Hair follicular keratinocyte (primary cell): ENCODE data around the gene ENKUR. TPM values are rescaled to one million over a fixed set of nuclear protein-coding genes. Genes with fewer than 3 reads are reported as not detected.

Source experiments
- total RNA-seq: library from RNA; depleted of rRNA; stranded (reverse); fragments of >200 nt; gene quantifications from 2 replicates; pipeline ENCODE4 v1.2.3, GENCODE V29; 2015

ENKUR gene, protein sequence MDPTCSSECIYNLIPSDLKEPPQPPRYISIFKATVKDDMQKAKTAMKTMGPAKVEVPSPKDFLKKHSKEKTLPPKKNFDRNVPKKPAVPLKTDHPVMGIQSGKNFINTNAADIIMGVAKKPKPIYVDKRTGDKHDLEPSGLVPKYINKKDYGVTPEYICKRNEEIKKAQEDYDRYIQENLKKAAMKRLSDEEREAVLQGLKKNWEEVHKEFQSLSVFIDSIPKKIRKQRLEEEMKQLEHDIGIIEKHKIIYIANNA
- not detected in 2 replicates for total RNA-seq

DNA sequence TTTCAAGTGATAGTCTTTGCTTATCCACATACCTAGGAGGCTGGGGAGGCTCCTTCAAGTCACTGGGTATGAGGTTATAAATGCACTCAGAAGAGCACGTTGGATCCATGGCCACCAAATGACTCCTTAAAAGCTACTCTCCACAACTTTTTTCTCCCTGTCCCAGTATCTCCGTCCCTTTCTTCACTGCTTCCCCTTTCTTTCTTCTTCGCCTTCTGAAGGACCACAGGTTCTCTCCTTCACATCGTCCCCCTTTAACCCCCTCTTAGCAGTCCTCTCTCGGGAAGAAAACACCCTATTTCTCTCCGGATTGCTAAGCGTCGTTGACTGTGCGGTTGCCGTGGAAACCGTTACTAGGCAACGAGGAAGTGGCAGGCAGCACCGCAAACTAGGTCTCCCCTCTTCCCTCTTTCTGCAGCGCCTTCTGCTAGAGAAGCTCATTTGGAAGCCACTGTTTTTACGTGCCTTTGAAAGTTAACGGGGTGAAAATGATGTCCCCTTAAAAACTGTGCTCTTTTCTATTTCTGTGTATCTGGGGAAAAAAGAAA, at the start of gene ENKUR:
TSS of gene ENKUR (minus strand) at position 331 of the 548 bp plus-strand sequence. CDS start at position 109, 222 bp downstream.

DNA sequence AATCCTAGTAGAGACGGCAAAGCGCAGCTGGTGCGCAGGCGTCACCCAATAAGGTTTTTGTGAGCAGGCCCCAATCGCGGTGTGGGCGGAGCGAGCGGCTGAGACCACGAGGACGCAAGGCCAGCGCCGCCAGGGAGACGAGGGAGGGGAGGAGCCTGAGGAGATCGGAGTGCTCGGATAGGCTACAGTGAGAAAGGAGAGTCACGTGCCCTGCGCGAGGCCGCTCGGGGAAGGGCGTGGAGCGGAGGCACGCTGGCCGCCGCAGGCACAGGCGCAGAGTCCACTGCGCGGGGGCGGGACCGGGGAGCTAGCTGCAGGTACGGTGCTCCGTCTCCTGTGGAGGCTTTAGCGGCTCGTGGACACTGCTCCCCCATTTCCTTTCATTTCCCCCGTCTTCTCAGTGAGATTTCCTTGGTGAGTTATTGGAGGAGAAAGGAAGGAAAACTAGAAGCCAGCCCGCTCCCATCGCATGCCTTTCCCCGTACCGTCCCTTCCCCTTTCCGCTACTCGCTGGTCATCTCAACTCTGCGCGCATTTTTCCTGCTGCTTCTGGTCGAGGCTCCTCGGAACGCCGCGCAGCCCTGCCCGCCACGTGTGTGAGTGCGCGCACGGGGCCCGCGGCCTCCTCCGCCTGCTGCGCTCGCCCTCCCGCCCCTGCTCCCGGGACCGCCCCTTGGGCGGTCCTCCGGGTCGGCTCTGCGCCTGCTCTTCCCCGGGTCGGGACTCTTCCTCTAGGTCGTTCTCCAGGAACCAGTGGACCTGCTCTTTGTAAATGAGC, 607 bp upstream of the ENKUR start, which contains the start of gene THNSL1:
TSS of gene THNSL1 (plus strand) at position 237 of the 778 bp plus-strand sequence. CDS start 6,612 bp downstream, outside the sequence.

DNA sequence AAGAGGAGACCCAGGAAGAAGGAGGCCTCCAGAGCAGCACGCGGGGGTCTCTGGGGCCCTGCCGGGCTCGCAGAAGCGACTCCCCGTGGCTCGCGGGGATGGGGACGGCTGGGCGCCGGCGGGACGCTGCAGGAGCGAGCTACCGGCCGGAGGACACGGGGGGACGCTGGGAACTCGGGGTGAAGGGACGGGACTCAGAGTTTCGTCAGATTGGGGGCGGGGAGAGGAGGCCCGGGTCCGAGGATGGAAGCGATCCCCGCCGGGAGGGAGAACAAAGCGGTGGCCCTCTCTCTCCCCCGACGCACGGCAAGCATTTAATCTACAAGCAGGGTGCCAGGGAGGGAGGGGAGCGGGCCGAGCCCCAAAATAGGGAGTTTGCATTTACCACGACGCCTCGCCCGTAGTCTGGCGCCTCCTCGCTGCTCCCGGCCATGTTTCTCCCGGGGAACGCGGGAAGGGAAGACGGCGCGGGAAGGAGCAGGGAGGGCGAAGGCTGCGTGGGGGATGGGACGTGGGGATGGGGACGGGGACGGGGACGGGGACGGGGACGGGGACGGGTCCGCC, 63.7 kb downstream of the ENKUR start, which contains the start of gene PRTFDC1:
TSS of gene PRTFDC1 (minus strand) at position 464 of the 564 bp plus-strand sequence. CDS start at position 433, 31 bp downstream.

Other genes starting within 250 kb of the ENKUR start
- 4.1 and 5.4 TPM in 2 replicates for gene PRTFDC1, start 63.6 kb downstream of the ENKUR start, total RNA-seq
- gene THNSL1, start 454 bp upstream of the ENKUR start, total RNA-seq, result 2.2 and 3.0 TPM in 2 replicates
- not detected in 2 replicates for gene GPR158, start 158.8 kb upstream of the ENKUR start, total RNA-seq